Activated T-cell treated with anti-CD3 and anti-CD28 coated beads, Interleukin-2, amount 50 U/mL, for 72 hours (primary cell): ENCODE measurements around the gene PLEKHA6. TPM values are rescaled to one million over a fixed set of nuclear protein-coding genes. Genes with fewer than 3 reads are reported as not detected.
"Not testable (repeated sequence)": the region's sequence is repeated elsewhere in the genome, so short reads cannot be mapped to it uniquely, and the experiment has no call there.

Experiments used
- ATAC-seq, 2 donors: fragments of 150-1000 bp; cut with Tn5 transposase; replicated peaks in 1 of 2; 2 replicates each; pipeline ENCODE4 v1.10.0; 2021; ENCODE audit warnings: moderate library complexity in 2 of 2, mild to moderate bottlenecking in 1 of 2
- DNase-seq, 2 donors: peaks; one replicate each; pipeline ENCODE4 v3.0.0; 2021 to 2022; ENCODE audit warnings: mixed read lengths in 1 of 2
- H3K27ac Mint-ChIP-seq: one replicate; pipeline ENCODE4 v1.8.0; 2022; ENCODE audit warnings: mild to moderate bottlenecking, moderate library complexity, mixed read lengths
- H3K27me3 Mint-ChIP-seq: one replicate; pipeline ENCODE4 v1.8.0; 2022; ENCODE audit warnings: low read depth, mixed read lengths
- H3K36me3 Mint-ChIP-seq, 2 donors: one replicate each; pipeline ENCODE4 v1.8.0; 2022; ENCODE audit warnings: mixed read lengths in 2 of 2, mild to moderate bottlenecking in 1 of 2; ENCODE audit not compliant: insufficient read depth in 2 of 2
- H3K4me1 Mint-ChIP-seq: one replicate; pipeline ENCODE4 v1.8.0; 2022; ENCODE audit warnings: low read depth, mixed read lengths
- H3K4me3 Mint-ChIP-seq, 2 donors: one replicate each; pipeline ENCODE4 v1.8.0; 2022; ENCODE audit warnings: mild to moderate bottlenecking in 2 of 2, mixed read lengths in 2 of 2, moderate library complexity in 2 of 2
- H3K9me3 Mint-ChIP-seq, 2 donors: one replicate each; pipeline ENCODE4 v1.8.0; 2022; ENCODE audit warnings: mixed read lengths in 2 of 2
- total RNA-seq, 2 donors: library from RNA; stranded (reverse); gene quantifications; one replicate each; pipeline ENCODE4 v1.2.3, GENCODE V29; 2022

The PLEKHA6 gene
- total RNA-seq, 2 donors from 2014 or later = 0.31 to 3.4 TPM

DNA sequence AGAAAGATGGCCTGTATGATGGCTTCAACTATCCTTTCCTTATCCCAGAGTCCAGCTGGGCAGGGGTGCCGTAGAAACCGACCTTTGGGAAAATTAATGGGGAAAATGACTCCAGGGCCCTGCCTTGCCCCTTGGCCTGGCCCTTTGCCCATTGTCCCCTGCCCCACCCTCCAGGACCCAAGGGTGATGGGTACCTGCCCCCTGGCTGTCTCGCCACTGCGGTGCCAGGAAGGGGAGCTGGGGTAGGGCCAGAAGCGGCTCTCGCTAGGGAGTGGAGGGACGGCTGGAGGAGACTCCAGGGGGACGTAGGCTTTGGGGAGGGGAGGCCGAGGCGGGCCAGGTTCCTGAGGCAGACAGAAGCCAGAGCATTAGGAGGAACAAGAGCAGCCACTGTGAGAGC is 116.8 kb downstream of the PLEKHA6 start:
- DNase-seq (no peak), ATAC-seq (no peak)
- Mint-ChIP-seq H3K27ac (no peak overlapping the region), H3K4me3 (no peak overlapping the region), H3K9me3 (no peaks in the 10 kb centered on the region), H3K4me1 (no peaks in the 10 kb centered on the region), H3K36me3 (no peaks in the 10 kb centered on the region), H3K27me3 (no peaks in the 10 kb centered on the region)

- DNase-seq (no peak), ATAC-seq (no peak)
- Mint-ChIP-seq H3K9me3 (no peaks in the 10 kb centered on the region), H3K27me3 (no peaks in the 10 kb centered on the region), H3K4me3 (no peak overlapping the region), H3K27ac (no peak overlapping the region), H3K4me1 (no peaks in the 10 kb centered on the region), H3K36me3 (no peaks in the 10 kb centered on the region)
These were observed 117.8 kb downstream of the PLEKHA6 start for GRCh38 chr1:204241914-204242313.

GRCh38 chr1:204241050-204241449 is 118.7 kb downstream of the PLEKHA6 start:
- Mint-ChIP-seq H3K27ac (no peak overlapping the region), H3K27me3 (no peaks in the 10 kb centered on the region), H3K9me3 (no peaks in the 10 kb centered on the region), H3K36me3 (no peaks in the 10 kb centered on the region), H3K4me3 (no peak overlapping the region), H3K4me1 (no peaks in the 10 kb centered on the region)
- ATAC-seq (no peak), DNase-seq (no peak)

- Mint-ChIP-seq H3K4me3 (no peak overlapping the region), H3K27ac (no peak overlapping the region), H3K9me3 (no peaks in the 10 kb centered on the region)
These were observed 119.5 kb downstream of the PLEKHA6 start for GRCh38 chr1:204240233-204240632.

GRCh38 chr1:204239401-204239800 is 120.3 kb downstream of the PLEKHA6 start:
- not testable (repeated sequence) for H3K9me3 Mint-ChIP-seq, H3K27me3 Mint-ChIP-seq, H3K4me1 Mint-ChIP-seq, ATAC-seq, H3K4me3 Mint-ChIP-seq, H3K27ac Mint-ChIP-seq, H3K36me3 Mint-ChIP-seq, DNase-seq

More at GRCh38 chr1:204240233-204240632, 119.5 kb downstream of the PLEKHA6 start:
- H3K4me1 Mint-ChIP-seq = no peaks in the 10 kb centered on the region
- no peaks in the 10 kb centered on the region for H3K36me3 Mint-ChIP-seq
- H3K27me3 Mint-ChIP-seq = no peaks in the 10 kb centered on the region
- ATAC-seq (no peak), DNase-seq (no peak)

DNA sequence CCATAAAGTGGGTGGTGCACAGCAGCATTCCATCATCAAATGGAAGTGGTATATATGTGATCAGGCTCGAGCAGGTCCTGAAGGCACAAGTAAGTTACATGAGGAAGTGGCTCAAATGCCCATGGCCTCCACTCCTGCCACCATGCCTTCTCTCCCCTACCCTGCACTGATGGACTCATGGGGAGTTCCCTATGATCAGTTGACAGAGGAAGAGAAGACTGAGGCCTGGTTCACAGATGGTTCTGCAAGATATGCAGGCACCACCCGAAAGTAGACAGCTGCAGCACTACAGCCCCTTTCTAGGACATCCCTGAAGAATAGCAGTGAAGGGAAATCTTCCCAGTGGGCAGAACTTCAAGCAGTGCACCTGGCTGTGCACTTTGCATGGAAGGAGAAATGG is 121.2 kb downstream of the PLEKHA6 start:
- H3K27me3 Mint-ChIP-seq, H3K4me3 Mint-ChIP-seq, DNase-seq, H3K9me3 Mint-ChIP-seq, H3K4me1 Mint-ChIP-seq, H3K36me3 Mint-ChIP-seq, ATAC-seq, H3K27ac Mint-ChIP-seq: not testable (repeated sequence)

- not testable (repeated sequence) for DNase-seq, ATAC-seq, H3K9me3 Mint-ChIP-seq, H3K36me3 Mint-ChIP-seq, H3K27me3 Mint-ChIP-seq, H3K27ac Mint-ChIP-seq, H3K4me1 Mint-ChIP-seq, H3K4me3 Mint-ChIP-seq
These were observed 122.2 kb downstream of the PLEKHA6 start for GRCh38 chr1:204237515-204237914.

DNA sequence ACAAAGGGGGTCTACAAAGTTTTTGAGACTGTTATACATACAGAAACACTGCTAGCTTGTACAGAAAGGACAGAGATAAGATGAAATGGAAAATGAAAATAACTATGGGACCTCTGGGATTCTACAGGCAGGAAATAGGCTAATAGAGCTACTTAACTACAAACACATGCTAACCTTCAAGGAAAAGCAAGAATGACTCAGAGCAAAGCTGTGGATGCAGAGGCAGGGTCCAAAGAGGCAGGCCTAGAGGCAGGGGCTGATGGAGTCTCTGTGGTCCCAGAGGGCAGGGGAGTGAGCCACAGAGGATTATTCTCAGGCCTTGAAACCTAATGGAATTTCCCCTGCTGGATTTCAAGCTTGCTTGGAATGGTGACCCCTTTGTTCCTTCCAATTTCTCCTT is 127.2 kb downstream of the PLEKHA6 start:
- no peaks in the 10 kb centered on the region for H3K9me3 Mint-ChIP-seq
- no peak overlapping the region for H3K4me3 Mint-ChIP-seq
- H3K4me1 Mint-ChIP-seq = no peaks in the 10 kb centered on the region
- no peak for ATAC-seq
- no peak overlapping the region for H3K27ac Mint-ChIP-seq
- no peaks in the 10 kb centered on the region for H3K36me3 Mint-ChIP-seq
- H3K27me3 Mint-ChIP-seq = no peaks in the 10 kb centered on the region
- DNase-seq = no peak

- no peaks in the 10 kb centered on the region for H3K4me1 Mint-ChIP-seq
- H3K36me3 Mint-ChIP-seq = no peaks in the 10 kb centered on the region
- no peak overlapping the region for H3K4me3 Mint-ChIP-seq
- no peaks in the 10 kb centered on the region for H3K9me3 Mint-ChIP-seq
- H3K27me3 Mint-ChIP-seq = no peaks in the 10 kb centered on the region
- ATAC-seq (no peak), DNase-seq (no peak)
- no peak overlapping the region for H3K27ac Mint-ChIP-seq
These were observed 129.5 kb downstream of the PLEKHA6 start for GRCh38 chr1:204230211-204230610.

DNA sequence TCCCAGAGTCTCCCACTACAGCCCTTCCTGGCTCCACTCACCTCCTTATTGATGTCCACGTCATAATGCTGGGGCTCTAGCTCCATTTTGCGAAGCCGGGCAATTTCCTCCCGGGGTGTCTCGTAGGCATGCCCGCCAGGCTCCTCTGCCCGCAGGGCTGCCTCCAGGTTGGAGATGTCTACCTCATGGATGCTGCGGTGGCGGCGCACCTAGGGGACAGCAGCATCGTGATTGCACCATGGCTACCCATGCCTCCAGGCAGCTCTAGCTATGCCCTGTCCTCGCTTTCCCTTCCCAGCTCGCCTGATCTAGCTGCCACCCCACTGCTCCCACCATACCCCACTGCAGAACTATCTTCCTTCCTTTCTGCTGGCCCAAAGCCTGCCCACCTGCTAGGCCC is 130.8 kb downstream of the PLEKHA6 start:
- H3K27me3 Mint-ChIP-seq = no peaks in the 10 kb centered on the region
- H3K36me3 Mint-ChIP-seq = no peaks in the 10 kb centered on the region
- H3K4me1 Mint-ChIP-seq = no peaks in the 10 kb centered on the region

DNA sequence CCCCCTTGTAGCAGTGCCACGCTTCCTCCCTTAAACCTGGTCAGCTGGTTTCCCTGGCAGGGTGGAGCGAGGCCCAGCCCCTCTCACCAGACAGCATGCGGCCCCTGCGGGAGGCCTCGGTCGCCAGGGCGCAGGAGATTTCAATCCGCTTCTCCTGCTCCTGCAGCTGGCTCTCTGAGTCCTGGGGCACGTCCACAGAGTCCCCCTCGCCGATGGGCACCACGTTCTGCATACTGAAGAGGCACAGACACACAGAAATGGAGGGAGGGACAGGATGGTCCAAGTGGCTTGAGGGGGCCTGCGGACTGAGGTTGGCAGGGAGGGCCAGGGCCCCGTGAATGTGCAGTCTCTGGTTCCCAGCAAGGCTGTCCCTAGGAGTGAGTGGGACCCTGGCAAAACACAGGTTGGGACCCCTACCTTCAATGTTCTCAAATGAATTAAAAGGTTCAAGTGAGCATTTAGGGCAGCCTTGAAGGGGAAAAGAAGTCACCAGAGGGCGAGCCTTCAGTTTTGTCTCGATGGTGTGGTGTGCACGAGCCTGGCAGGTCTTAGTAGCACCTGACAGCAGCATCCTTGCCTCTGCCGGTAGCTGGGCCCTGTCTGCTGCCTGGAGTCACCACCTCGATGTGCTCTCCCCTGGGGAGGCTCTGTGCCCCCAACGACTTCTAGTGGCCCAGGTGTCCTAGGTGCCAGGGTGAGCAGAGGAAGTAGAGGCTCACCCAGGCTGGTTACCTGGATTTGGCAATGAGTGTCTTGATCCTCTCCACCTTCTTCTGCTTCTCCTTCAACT is 131.5 kb downstream of the PLEKHA6 start:
- no peak for DNase-seq
- Mint-ChIP-seq H3K4me3 (no peak overlapping the region), H3K36me3 (no peaks in the 10 kb centered on the region), H3K27me3 (no peaks in the 10 kb centered on the region), H3K27ac (no peak overlapping the region), H3K9me3 (no peaks in the 10 kb centered on the region), H3K4me1 (no peaks in the 10 kb centered on the region)
- ATAC-seq = no peak

More for the DNA sequence above, 130.8 kb downstream of the PLEKHA6 start:
- ATAC-seq (no peak), DNase-seq (no peak)
- Mint-ChIP-seq H3K4me3 (no peak overlapping the region), H3K27ac (no peak overlapping the region), H3K9me3 (no peaks in the 10 kb centered on the region)

DNA sequence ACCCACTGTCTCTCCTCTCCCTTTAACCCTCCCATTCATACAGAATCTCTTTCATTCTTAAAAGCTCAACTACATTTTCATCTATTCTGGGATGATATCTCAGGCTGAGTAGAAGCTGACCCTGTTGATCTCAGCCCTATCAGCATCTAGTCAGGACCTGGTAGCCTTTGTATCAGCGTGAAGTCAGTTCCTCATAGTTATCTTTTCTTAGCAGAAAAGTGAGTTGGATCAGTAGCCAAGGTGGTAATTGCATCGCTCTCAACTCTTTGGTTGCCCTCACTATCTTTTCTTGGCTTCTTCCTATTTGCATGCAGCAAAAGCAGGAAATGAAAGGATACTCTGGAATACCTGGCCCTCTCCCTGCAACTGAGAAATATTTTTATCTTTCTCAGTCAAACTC is 132.4 kb downstream of the PLEKHA6 start:
- Mint-ChIP-seq H3K27me3 (no peaks in the 10 kb centered on the region), H3K4me1 (no peaks in the 10 kb centered on the region), H3K9me3 (no peaks in the 10 kb centered on the region), H3K36me3 (no peaks in the 10 kb centered on the region), H3K27ac (no peak overlapping the region), H3K4me3 (no peak overlapping the region)
- DNase-seq (no peak), ATAC-seq (no peak)

DNA sequence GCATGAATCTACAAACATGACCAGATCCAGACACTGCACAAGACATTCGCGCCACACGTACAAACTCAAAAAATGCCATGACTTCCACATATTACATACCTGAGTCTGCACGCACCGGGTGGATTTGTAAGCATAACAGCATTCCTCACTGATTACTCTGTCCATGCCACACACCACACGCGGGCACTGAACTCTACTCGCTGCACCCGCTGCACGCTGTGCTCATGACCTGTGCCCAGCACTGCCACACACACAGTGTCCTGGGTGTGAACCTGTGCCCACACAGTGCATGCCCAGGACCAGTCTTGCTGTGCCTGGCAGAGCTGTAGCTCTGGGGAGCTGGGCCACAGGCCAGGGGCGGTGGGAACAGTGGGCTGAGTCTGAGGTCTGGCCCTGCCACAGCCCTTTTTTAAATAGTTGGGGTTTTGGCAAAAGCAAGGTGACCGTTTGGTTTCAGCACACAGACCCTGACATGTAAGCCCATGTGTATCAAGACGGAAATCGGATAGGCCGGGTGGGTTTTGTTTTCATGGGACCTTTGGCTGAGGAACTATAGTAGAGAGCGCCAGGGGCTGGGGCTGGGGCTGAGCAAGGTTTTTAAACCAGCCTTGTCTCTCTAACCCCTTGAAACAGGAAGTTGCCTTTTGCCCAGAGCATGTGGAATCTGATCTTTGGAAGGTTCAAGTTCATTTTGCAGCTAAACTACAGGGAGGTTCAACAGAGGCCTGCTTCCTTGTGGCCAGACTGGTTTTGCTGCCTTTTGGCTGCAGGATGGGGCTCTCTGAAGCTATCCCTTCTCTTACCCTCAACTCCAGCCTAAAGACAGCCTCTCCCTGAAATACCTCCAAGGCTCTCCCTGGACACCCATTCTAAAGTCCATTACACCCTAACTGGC is 133.6 kb downstream of the PLEKHA6 start:
- ATAC-seq = no peak
- no peaks in the 10 kb centered on the region for H3K36me3 Mint-ChIP-seq

More for the DNA sequence above, 133.6 kb downstream of the PLEKHA6 start:
- H3K27me3 Mint-ChIP-seq = no peaks in the 10 kb centered on the region
- H3K9me3 Mint-ChIP-seq = no peaks in the 10 kb centered on the region
- H3K4me1 Mint-ChIP-seq = no peaks in the 10 kb centered on the region
- DNase-seq = no peak
- no peak overlapping the region for H3K27ac Mint-ChIP-seq
- no peak overlapping the region for H3K4me3 Mint-ChIP-seq
